A549 (cell line): ENCODE results near the gene UBE2B. TPM values are rescaled to one million over a fixed set of nuclear protein-coding genes. Genes with fewer than 3 reads are reported as not detected.
"Not testable (repeated sequence)": the region's sequence is repeated elsewhere in the genome, so short reads cannot be mapped to it uniquely, and the experiment has no call there.

Experiments
- ATAC-seq, 2 experiments: fragments of 200-7000 bp in 1 of 2; fragments of >200 bp in 1 of 2; cut with Nextera tagmentation in 1 of 2; cut with Tn5 transposase in 1 of 2; 3 replicates each; pipeline versions ENCODE4 v1.8.0 to v1.9.1; 2018 to 2020; ENCODE audit warnings: mild to moderate bottlenecking in 1 of 2, moderate library complexity in 1 of 2
- CTCF ChIA-PET: fragments of 300-600 bp; sonication (Branson Sonifier 250); formaldehyde crosslinking; extraction: SDS; loops from one replicate; lab custom pipeline; 2021; ENCODE audit warnings: antibody characterized with exemption, inconsistent platforms; lab: Yijun Ruan, JAX
- POLR2A ChIA-PET: fragments of 350-600 bp; formaldehyde crosslinking; extraction: SDS; loops from one replicate; lab custom pipeline; 2021; ENCODE audit warnings: antibody characterized with exemption, inconsistent platforms; lab: Yijun Ruan, JAX
- DNase-seq, 2 experiments: peaks; one replicate each; pipeline versions ENCODE4 v3.0.0 to v3.0.0-alpha.2; 2011 to 2016; ENCODE audit warnings: low read depth in 1 of 2, low spot score in 1 of 2
- FAIRE-seq: peaks from 2 replicates; lab custom pipeline; 2011; peaks lifted over from hg19 to GRCh38; lab: Jason Lieb, UNC
- H3K27ac ChIP-seq, 2 experiments: fragments of >200 bp; sonication (Bioruptor Twin); formaldehyde crosslinking; 3 replicates each; pipeline ENCODE4 v1.5.1; 2016 to 2017
- H3K4me1 ChIP-seq: fragments of >200 bp; sonication (Bioruptor Twin); formaldehyde crosslinking; 3 replicates; pipeline ENCODE4 v1.6.1; 2016
- H3K4me2 ChIP-seq: fragments of >200 bp; sonication (Bioruptor Twin); formaldehyde crosslinking; 3 replicates; pipeline ENCODE4 v1.6.1; 2016
- H3K4me3 ChIP-seq: fragments of >200 bp; sonication (Bioruptor Twin); formaldehyde crosslinking; 3 replicates; pipeline ENCODE4 v1.5.1; 2016
- H3K9me3 ChIP-seq: fragments of >200 bp; sonication (Bioruptor Twin); formaldehyde crosslinking; 3 replicates; pipeline ENCODE4 v1.6.1; 2016
- BHLHE40 ChIP-seq: IDR thresholded peaks from 2 replicates; pipeline ENCODE4 v1.6.1; 2012; ENCODE audit warnings: low read depth, low read length, inconsistent platforms
- HDAC2 ChIP-seq: fragments of 200-600 bp; sonication (generic); IDR thresholded peaks from 2 replicates; pipeline ENCODE4 v1.6.1; 2016
- HEYL ChIP-seq: fragments of 250-450 bp; sonication (Bioruptor Pico); IDR thresholded peaks from 2 replicates; pipeline ENCODE4 v1.8.0; 2021; ENCODE audit warnings: mild to moderate bottlenecking, moderate library complexity
- HOXA7 ChIP-seq: fragments of 250-450 bp; sonication (Bioruptor Pico); IDR thresholded peaks from 2 replicates; pipeline ENCODE4 v1.5.0; 2020; ENCODE audit warnings: mild to moderate bottlenecking, moderate library complexity
- NR3C1 ChIP-seq: fragments of >200 bp; sonication (Bioruptor Twin); formaldehyde crosslinking; IDR thresholded peaks from 3 replicates; pipeline ENCODE4 v1.6.1; 2017
- RAD21 ChIP-seq, 2 experiments: fragments of >200 bp in 1 of 2; sonication (Bioruptor Twin) in 1 of 2; formaldehyde crosslinking in 1 of 2; IDR thresholded peaks in 1 of 2; conservative IDR thresholded peaks in 1 of 2; 2 replicates in 1 of 2; 3 replicates in 1 of 2; pipeline ENCODE4 v1.6.1; 2012 to 2018; ENCODE audit warnings: inconsistent platforms in 1 of 2
- RCOR1 ChIP-seq: fragments of 150-350 bp; IDR thresholded peaks from 2 replicates; pipeline ENCODE4 v1.6.1; 2014; ENCODE audit warnings: antibody characterized with exemption, low read length, low read depth
- RFX5 ChIP-seq: fragments of 450-650 bp; IDR thresholded peaks from 2 replicates; pipeline ENCODE4 v1.7.1; 2014; ENCODE audit warnings: antibody characterized with exemption, mild to moderate bottlenecking, moderate library complexity
- SMC3 ChIP-seq: fragments of >200 bp; sonication (Bioruptor Twin); formaldehyde crosslinking; IDR thresholded peaks from 3 replicates; pipeline ENCODE4 v1.6.1; 2018; ENCODE audit warnings: inconsistent platforms
- USF2 ChIP-seq: fragments of 450-650 bp; IDR thresholded peaks from 2 replicates; pipeline ENCODE4 v1.6.1; 2014; ENCODE audit warnings: antibody characterized with exemption
- WGBS: methylation state at CpG from one replicate; pipeline ENCODE4 v1.1.6; 2017; ENCODE audit errors: missing lambda C conversion rate; 5-methylcytosine and 5-hydroxymethylcytosine counted together
- polyA plus RNA-seq, 4 experiments: library from polyadenylated mRNA; depleted of rRNA in 3 of 4; stranded (reverse); fragments of >200 nt; fragmentation: RNase III in 1 of 4; extraction: RNeasy Plus Mini Kit Qiagen cat#74134 plus additional on column Dnase treatment in 1 of 4; gene quantifications; 2 replicates in 3 of 4; 3 replicates in 1 of 4; pipeline ENCODE4 v1.2.3, GENCODE V29; 2011 to 2017
- TF ChIP-seq, protein P1 (sequence below): fragments of >200 bp; sonication (Bioruptor Twin); formaldehyde crosslinking; IDR thresholded peaks from 3 replicates; pipeline ENCODE4 v1.6.1; 2016
- TF ChIP-seq, protein P2 (sequence below): fragments of >200 bp; sonication (Bioruptor Twin); formaldehyde crosslinking; IDR thresholded peaks from 3 replicates; pipeline ENCODE4 v1.5.1; 2016

The UBE2B gene
- polyA plus RNA-seq, 2 of the 4 experiments (the other 2 are of a cell fraction) = 61.1 to 104 TPM

DNA sequence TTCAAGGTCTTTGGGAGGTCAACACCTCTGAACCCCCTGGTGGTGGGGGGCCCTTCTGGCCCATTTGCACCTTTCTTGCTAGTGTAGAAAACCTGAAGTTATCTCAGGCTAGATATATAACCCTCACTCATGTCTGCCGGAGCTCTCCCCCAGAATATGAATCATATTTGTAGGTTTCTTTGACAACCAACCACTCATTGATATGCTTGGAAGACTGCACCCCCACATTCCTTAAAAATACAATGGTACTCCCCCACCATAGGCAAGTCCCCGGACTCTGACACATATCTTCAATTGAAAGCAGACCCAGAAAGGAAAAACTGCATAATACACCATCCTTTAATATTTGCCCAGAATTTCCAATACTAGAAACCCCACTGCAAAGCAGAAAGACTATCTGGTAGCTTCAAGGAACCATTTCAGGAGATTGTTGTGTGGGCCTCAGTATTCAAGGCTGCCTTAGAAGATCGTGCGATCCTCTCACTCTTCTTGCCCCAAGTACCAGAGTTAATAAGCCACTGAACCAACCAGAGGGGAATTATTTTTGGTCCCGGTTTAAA is 978 bp upstream of the UBE2B start:
- peaks cover 27% of the 10 kb centered on the region for H3K4me1 ChIP-seq
- peak overlapping the region; percentile 91 to 98 for H3K27ac ChIP-seq
- no peak for FAIRE-seq
- H3K9me3 ChIP-seq = no peaks in the 10 kb centered on the region
- WGBS = 17% methylated on average over 5 of the region's 5 CpGs
- peak overlapping the region; percentile 81 for H3K4me3 ChIP-seq
- ChIA-PET CTCF (interaction anchor here (0.6 to 2.0 kb wide), 3 partner anchors 41 to 141 kb away, joined by 3 to 16 read pairs (median 3); partner anchors contain the start of gene CDKN2AIPNL), POLR2A (no interaction called here)
- peak; percentile 1; a peak in 2 of 6 replicates for ATAC-seq
- H3K4me2 ChIP-seq = peak overlapping the region; percentile 97
- TF ChIP-seq, protein P1, sequence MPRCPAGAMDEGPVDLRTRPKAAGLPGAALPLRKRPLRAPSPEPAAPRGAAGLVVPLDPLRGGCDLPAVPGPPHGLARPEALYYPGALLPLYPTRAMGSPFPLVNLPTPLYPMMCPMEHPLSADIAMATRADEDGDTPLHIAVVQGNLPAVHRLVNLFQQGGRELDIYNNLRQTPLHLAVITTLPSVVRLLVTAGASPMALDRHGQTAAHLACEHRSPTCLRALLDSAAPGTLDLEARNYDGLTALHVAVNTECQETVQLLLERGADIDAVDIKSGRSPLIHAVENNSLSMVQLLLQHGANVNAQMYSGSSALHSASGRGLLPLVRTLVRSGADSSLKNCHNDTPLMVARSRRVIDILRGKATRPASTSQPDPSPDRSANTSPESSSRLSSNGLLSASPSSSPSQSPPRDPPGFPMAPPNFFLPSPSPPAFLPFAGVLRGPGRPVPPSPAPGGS = no peak
- TF ChIP-seq BHLHE40 = no peak
- no peak for TF ChIP-seq HEYL
- DNase-seq = no peak

- H3K4me2 ChIP-seq = peak overlapping the region; percentile 94
- peak; percentile 38 to 54 for DNase-seq
- ChIA-PET POLR2A (interaction anchor here (0.6 to 1.7 kb wide), 9 partner anchors 11 to 366 kb away, joined by 3 to 9 read pairs (median 4); partner anchors contain the start of genes CDKN2AIPNL and JADE2), CTCF (interaction anchor here (0.7 to 2.0 kb wide), 8 partner anchors 10 to 215 kb away, joined by 3 to 16 read pairs (median 3); partner anchors contain the start of gene CDKN2AIPNL)
- no peak for TF ChIP-seq HEYL
- no peak for TF ChIP-seq NR3C1
- TF ChIP-seq RCOR1 = no peak
- TF ChIP-seq RFX5 = no peak
- no peak for TF ChIP-seq HOXA7 (CRISPR knock-in tag)
- no peak for TF ChIP-seq HDAC2
- H3K4me1 ChIP-seq = peaks cover 18% of the 10 kb centered on the region
- no peak for FAIRE-seq
- peak overlapping the region; percentile 81 for H3K4me3 ChIP-seq
- H3K27ac ChIP-seq = peak overlapping the region; percentile 91 to 98
- WGBS = 2% methylated on average over 24 of the region's 29 CpGs
- H3K9me3 ChIP-seq = no peaks in the 10 kb centered on the region
- peak; percentile 23 to 61; a peak in 5 of 6 replicates for ATAC-seq
Observed at GRCh38 chr5:134371834-134372340, 518 bp downstream of the UBE2B start.

DNA sequence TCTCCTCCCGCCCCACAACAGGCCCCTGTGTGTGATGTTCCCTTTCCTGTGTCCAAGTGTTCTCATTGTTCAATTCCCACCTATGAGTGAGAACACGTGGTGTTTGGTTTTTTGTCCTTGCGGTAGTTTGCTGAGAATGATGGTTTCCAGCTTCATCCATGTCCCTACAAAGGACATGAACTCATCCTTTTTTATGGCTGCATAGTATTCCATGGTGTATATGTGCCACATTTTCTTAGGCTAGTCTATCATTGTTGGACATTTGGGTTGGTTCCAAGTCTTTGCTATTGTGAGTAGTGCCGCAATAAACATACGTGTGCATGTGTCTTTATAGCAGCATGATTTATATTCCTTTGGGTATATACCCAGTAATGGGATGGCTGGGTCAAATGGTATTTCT is 2.3 kb downstream of the UBE2B start:
- 94% methylated on average over 5 of the region's 5 CpGs for WGBS
- H3K4me3 ChIP-seq, H3K27ac ChIP-seq, POLR2A ChIA-PET, FAIRE-seq, H3K9me3 ChIP-seq, DNase-seq, ATAC-seq, CTCF ChIA-PET: not testable (repeated sequence)
- H3K4me2 ChIP-seq = peak overlapping the region; percentile 94
- H3K4me1 ChIP-seq = peaks cover 18% of the 10 kb centered on the region

GRCh38 chr5:134374232-134374631 is 2.9 kb downstream of the UBE2B start:
- 71% methylated on average over 3 of the region's 3 CpGs for whole genome bisulfite sequencing
- Histone ChIP-seq H3K9me3 (no peaks in the 10 kb centered on the region), H3K4me1 (peaks cover 18% of the 10 kb centered on the region), H3K27ac (no peak overlapping the region), H3K4me2 (no peak overlapping the region), H3K4me3 (no peak overlapping the region)
- POLR2A ChIA-PET = no interaction called here
- FAIRE-seq (no peak), DNase-seq (peak in 1 of 2 experiments; percentile 36)
- CTCF ChIA-PET = interaction anchor here (1.0 kb wide), 1 partner anchor 10 kb away, joined by 7 read pairs; no protein-coding TSS in a partner anchor
- TF ChIP-seq USF2 (no peak), SMC3 (peak; percentile 10; the same call in 1 of the 3 replicates), RAD21 (conservative IDR thresholded peaks at IDR 0.05 in 1 of 2, IDR thresholded peaks at IDR 0.05 in 1 of 2) (peak in 1 of 2 experiments; percentile 56; a peak in 2 of 5 replicates)
- TF ChIP-seq, protein P2, sequence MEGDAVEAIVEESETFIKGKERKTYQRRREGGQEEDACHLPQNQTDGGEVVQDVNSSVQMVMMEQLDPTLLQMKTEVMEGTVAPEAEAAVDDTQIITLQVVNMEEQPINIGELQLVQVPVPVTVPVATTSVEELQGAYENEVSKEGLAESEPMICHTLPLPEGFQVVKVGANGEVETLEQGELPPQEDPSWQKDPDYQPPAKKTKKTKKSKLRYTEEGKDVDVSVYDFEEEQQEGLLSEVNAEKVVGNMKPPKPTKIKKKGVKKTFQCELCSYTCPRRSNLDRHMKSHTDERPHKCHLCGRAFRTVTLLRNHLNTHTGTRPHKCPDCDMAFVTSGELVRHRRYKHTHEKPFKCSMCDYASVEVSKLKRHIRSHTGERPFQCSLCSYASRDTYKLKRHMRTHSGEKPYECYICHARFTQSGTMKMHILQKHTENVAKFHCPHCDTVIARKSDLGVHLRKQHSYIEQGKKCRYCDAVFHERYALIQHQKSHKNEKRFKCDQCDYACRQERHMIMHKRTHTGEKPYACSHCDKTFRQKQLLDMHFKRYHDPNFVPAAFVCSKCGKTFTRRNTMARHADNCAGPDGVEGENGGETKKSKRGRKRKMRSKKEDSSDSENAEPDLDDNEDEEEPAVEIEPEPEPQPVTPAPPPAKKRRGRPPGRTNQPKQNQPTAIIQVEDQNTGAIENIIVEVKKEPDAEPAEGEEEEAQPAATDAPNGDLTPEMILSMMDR = peak; percentile 19; the same call in 1 of the 3 replicates
- TF ChIP-seq, all 56 proteins: peak for 3
- no peak for ATAC-seq
